ENCODE results near the gene CEBPB. TPM values are rescaled to one million over a fixed set of nuclear protein-coding genes. Genes with fewer than 3 reads are reported as not detected.
"Not testable (repeated sequence)": the region's sequence is repeated elsewhere in the genome, so short reads cannot be mapped to it uniquely, and the experiment has no call there.

The CEBPB gene
- total RNA-seq, 2 donors from 2014 or later, result 32.0 to 34.0 TPM

GRCh38 chr20:50152394-50153152, 38.1 kb upstream of the CEBPB start:
- peak overlapping the region; percentile 95 for H3K4me3 ChIP-seq
- H3K36me3 ChIP-seq, result no peaks in the 10 kb centered on the region
- peak overlapping the region; percentile 73 to 99 for H3K9ac ChIP-seq (ENCODE audit: low read depth in 2 of 2, low read length in 2 of 2)
- no peaks in the 10 kb centered on the region for H3K9me3 ChIP-seq
- intact Hi-C loops (cut with DNase I), result no loop called here
- peaks cover 24% of the 10 kb centered on the region for H3K4me1 ChIP-seq
- peak overlapping the region; percentile 94 for H3K27ac ChIP-seq
- peak; percentile 59 for DNase-seq
- H3K27me3 ChIP-seq, result no peaks in the 10 kb centered on the region
- TF ChIP-seq CTCF (IDR thresholded peaks at IDR 0.05), result no peak

GRCh38 chr20:50153153-50153499, 37.5 kb upstream of the CEBPB start:
- TF ChIP-seq CTCF (IDR thresholded peaks at IDR 0.05), result no peak
- no peaks in the 10 kb centered on the region for H3K27me3 ChIP-seq
- peak overlapping the region; percentile 94 for H3K27ac ChIP-seq
- peak overlapping the region; percentile 95 for H3K4me3 ChIP-seq
- H3K36me3 ChIP-seq, result no peaks in the 10 kb centered on the region
- DNase-seq, result peak; percentile 46
- intact Hi-C loops (cut with DNase I), result no loop called here
- peaks cover 24% of the 10 kb centered on the region for H3K4me1 ChIP-seq
- no peaks in the 10 kb centered on the region for H3K9me3 ChIP-seq
- peak overlapping the region; percentile 73 to 99 for H3K9ac ChIP-seq (ENCODE audit: low read depth in 2 of 2, low read length in 2 of 2)

GRCh38 chr20:50153500-50154377, 36.9 kb upstream of the CEBPB start, which contains the start of gene PEDS1:
TSS of gene PEDS1 (minus strand) at chr20:50153723. CDS start at chr20:50153637, 86 bp downstream.
- Histone ChIP-seq H3K9ac (ENCODE audit: low read depth in 2 of 2, low read length in 2 of 2) (peak within 1 kb of the TSS; percentile 89 to 99), H3K36me3 (no peaks in the 10 kb centered on the region), H3K4me1 (peaks cover 24% of the 10 kb centered on the region), H3K27ac (peak within 1 kb of the TSS; percentile 94), H3K9me3 (no peaks in the 10 kb centered on the region), H3K4me3 (peak within 1 kb of the TSS; percentile 95), H3K27me3 (no peaks in the 10 kb centered on the region)
- TF ChIP-seq CTCF (IDR thresholded peaks at IDR 0.05), result no peak
- intact Hi-C loops (cut with DNase I), result no loop called here
- peak; percentile 89 for DNase-seq

DNA sequence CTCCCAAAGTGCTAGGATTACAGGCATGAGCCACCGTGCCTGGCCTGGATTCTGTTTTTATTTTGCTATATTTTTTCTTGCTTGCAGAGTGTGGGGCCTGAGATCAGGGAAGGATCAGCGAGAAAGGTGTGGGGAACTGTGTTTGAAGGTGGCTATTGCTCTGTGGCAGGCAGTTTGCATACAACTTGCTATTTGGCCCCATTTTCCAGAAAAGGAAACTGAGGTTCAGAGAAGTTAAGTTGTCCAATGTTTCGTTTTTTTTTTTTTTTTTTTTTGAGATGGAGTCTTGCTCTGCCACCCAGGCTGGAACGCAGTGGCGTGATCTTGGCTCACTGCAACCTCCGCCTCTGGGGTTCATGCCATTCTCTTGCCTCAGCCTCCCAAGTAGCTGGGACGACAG, 29.1 kb upstream of the CEBPB start:
- H3K36me3 ChIP-seq; H3K9ac ChIP-seq (ENCODE audit: low read depth in 2 of 2, low read length in 2 of 2); H3K4me3 ChIP-seq; DNase-seq; H3K9me3 ChIP-seq; H3K27ac ChIP-seq; H3K27me3 ChIP-seq; H3K4me1 ChIP-seq; intact Hi-C loops (cut with DNase I): not testable (repeated sequence)

DNA sequence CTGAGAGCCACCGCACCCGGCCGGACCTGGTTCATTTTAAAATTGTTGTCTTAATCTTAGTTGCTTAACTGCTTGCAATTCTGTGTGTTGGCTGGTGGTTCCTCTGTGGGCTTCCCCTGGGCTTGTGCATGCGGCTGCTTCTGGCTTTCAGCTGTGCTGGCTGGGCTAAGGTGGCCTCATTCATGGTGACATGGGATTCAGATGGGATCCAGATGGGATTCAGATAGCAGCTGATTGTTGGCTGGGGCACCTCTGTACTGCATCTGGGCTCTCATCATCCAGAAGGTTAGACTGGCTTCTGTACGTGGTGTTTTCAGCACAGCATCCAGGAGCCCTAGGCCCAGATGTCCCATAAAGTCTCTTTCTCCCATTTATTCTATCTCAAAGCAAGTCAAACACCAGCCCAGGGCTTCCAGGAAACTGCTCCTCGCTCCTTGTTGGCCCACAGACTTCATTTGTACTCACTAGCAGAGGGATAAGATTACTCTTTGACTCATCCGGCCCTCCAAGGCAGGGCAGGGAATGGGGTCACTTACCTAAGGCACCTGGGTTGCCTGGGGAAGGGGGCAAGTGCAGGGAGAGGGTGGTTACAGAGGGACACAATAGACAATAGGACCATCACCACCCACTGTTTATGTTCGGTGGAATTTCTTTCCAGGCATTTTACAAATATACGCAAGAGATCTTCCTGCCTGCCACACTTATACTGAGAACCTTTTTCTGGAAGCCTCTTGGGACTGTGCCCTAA, 26.9 kb upstream of the CEBPB start:
- H3K9ac ChIP-seq (ENCODE audit: low read depth in 2 of 2, low read length in 2 of 2), result no peak overlapping the region
- no peak for DNase-seq
- H3K27me3 ChIP-seq, result no peaks in the 10 kb centered on the region
- peaks cover 4% of the 10 kb centered on the region for H3K4me1 ChIP-seq
- no peak overlapping the region for H3K4me3 ChIP-seq
- intact Hi-C loops (cut with DNase I), result no loop called here
- H3K36me3 ChIP-seq, result no peaks in the 10 kb centered on the region
- H3K27ac ChIP-seq, result no peak overlapping the region
- TF ChIP-seq CTCF (IDR thresholded peaks at IDR 0.05), result no peak
- no peaks in the 10 kb centered on the region for H3K9me3 ChIP-seq
